SK-N-MC (cell line): Measurements from ENCODE around the gene SUPT6H.

ENCODE experiments used
- EZH2 ChIP-seq: fragments of 200-600 bp; sonication (generic); IDR thresholded peaks from one replicate; pipeline ENCODE4 v1.6.1; 2017; ENCODE audit warnings: antibody characterized with exemption
- POLR2AphosphoS5 ChIP-seq: IDR thresholded peaks from 2 replicates; pipeline ENCODE4 v1.6.1; 2012; ENCODE audit warnings: mild to moderate bottlenecking, low read depth, low read length, borderline replicate concordance

DNA sequence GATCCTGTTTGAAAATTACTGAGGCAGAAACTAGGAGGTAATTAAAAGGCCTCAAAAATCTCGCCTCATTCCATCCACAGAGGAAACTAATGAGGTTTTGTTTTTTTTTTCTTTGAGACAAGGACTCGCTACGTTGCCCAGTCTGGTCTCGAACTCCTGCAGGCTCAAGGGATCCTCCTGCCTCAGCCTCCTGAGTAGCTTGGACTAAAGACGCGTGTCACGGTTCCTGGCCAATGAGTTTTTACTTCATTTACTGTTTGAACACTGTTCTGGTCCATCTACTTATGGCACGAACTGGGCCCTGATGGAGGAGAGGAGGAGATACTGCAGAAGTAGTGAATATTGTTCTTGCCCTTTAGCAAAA is 16.4 kb upstream of the SUPT6H start:
- no peak for TF ChIP-seq EZH2
- no peak for TF ChIP-seq POLR2AphosphoS5
